IMR-90 (cell line): ENCODE results near the gene MAN1C1. TPM values are rescaled to one million over a fixed set of nuclear protein-coding genes. Genes with fewer than 3 reads are reported as not detected.

Source experiments
- ATAC-seq: fragments of 200-7000 bp; cut with Tn5 transposase; 2 replicates; pipeline ENCODE4 v1.9.1; 2020; ENCODE audit warnings: low read depth, mild to moderate bottlenecking, moderate library complexity
- BruUV-seq: library from RNA; stranded (reverse); fragments of 400-500 nt; replicated peaks from 2 replicates; lab custom pipeline; 2021; lab: Mats Ljungman, UMichigan
- CTCF ChIA-PET: fragments of 300-600 bp; formaldehyde crosslinking; extraction: SDS; loops from one replicate; lab custom pipeline; 2021; ENCODE audit warnings: antibody characterized with exemption; lab: Yijun Ruan, JAX
- POLR2A ChIA-PET: fragments of 300-600 bp; sonication (Branson Sonifier 250); formaldehyde crosslinking; loops from one replicate; lab custom pipeline; 2022; ENCODE audit warnings: antibody characterized with exemption; ENCODE audit not compliant: unreplicated experiment; lab: Charles Lee
- DNase-seq: peaks from one replicate; pipeline ENCODE4 v3.0.0; 2013
- H2AFZ ChIP-seq: replicated peaks from 2 replicates; pipeline ENCODE3; 2013; ENCODE audit warnings: low read length, mild to moderate bottlenecking; ENCODE audit not compliant: poor library complexity
- H2AK5ac ChIP-seq: 2 replicates; pipeline ENCODE4 v1.6.1; 2013; ENCODE audit warnings: low read depth, low read length, inconsistent platforms
- H2AK9ac ChIP-seq: replicated peaks from 2 replicates; pipeline ENCODE3; 2013; ENCODE audit warnings: mild to moderate bottlenecking, low read depth, low read length, moderate library complexity; ENCODE audit not compliant: poor library complexity
- H2BK120ac ChIP-seq: 2 replicates; pipeline ENCODE4 v1.6.1; 2013; ENCODE audit warnings: low read depth, low read length, inconsistent platforms
- H2BK15ac ChIP-seq: 3 replicates; pipeline ENCODE4 v1.6.1; 2013; ENCODE audit warnings: low read depth, low read length, inconsistent platforms
- H2BK20ac ChIP-seq: 2 replicates; pipeline ENCODE4 v1.6.1; 2013; ENCODE audit warnings: low read depth, mild to moderate bottlenecking, inconsistent platforms, low read length, moderate library complexity
- H2BK5ac ChIP-seq: 2 replicates; pipeline ENCODE4 v1.6.1; 2013; ENCODE audit warnings: mild to moderate bottlenecking, low read depth, low read length, inconsistent platforms; ENCODE audit not compliant: poor library complexity, severe bottlenecking
- H3K14ac ChIP-seq: replicated peaks from 2 replicates; pipeline ENCODE4 v1.6.1; 2013; ENCODE audit warnings: low read depth, low read length, inconsistent platforms
- H3K18ac ChIP-seq: 2 replicates; pipeline ENCODE4 v1.6.1; 2013; ENCODE audit warnings: low read depth, low read length, control low read depth
- H3K23ac ChIP-seq: 2 replicates; pipeline ENCODE4 v1.6.1; 2013; ENCODE audit warnings: low read depth, low read length, inconsistent platforms
- H3K27ac ChIP-seq: 2 replicates; pipeline ENCODE4 v1.5.1; 2013; ENCODE audit warnings: mild to moderate bottlenecking, control low read depth, low read length; ENCODE audit not compliant: insufficient read depth
- H3K27me3 ChIP-seq: 2 replicates; pipeline ENCODE4 v1.6.1; 2013; ENCODE audit warnings: low read length; ENCODE audit not compliant: control insufficient read depth, insufficient read depth
- H3K36me3 ChIP-seq: 2 replicates; pipeline ENCODE4 v1.6.1; 2013; ENCODE audit warnings: low read length, mixed read lengths; ENCODE audit not compliant: control insufficient read depth, insufficient read depth
- H3K4ac ChIP-seq: 2 replicates; pipeline ENCODE4 v1.6.1; 2013; ENCODE audit warnings: low read depth, low read length, inconsistent platforms
- H3K4me1 ChIP-seq: 2 replicates; pipeline ENCODE4 v1.6.1; 2013; ENCODE audit warnings: low read length, mixed read lengths; ENCODE audit not compliant: control insufficient read depth, insufficient read depth
- H3K4me2 ChIP-seq: 2 replicates; pipeline ENCODE4 v1.6.1; 2013; ENCODE audit warnings: low read depth, mild to moderate bottlenecking, control low read depth, low read length, moderate library complexity
- H3K4me3 ChIP-seq: 2 replicates; pipeline ENCODE4 v1.5.1; 2013; ENCODE audit warnings: low read depth, mild to moderate bottlenecking, control low read depth, low read length, moderate library complexity; ENCODE audit not compliant: insufficient read depth
- H3K56ac ChIP-seq: 2 replicates; pipeline ENCODE4 v1.6.1; 2013; ENCODE audit warnings: low read length, inconsistent platforms; ENCODE audit not compliant: insufficient read depth; ENCODE audit errors: extremely low read depth
- H3K79me1 ChIP-seq, 2 experiments: 2 replicates each; pipeline ENCODE4 v1.6.1; 2013; ENCODE audit warnings: low read length in 2 of 2, inconsistent platforms in 1 of 2, low read depth in 1 of 2
- H3K9ac ChIP-seq: 2 replicates; pipeline ENCODE4 v1.6.1; 2013; ENCODE audit warnings: low read depth, low read length, control low read depth
- H3K9me1 ChIP-seq: 2 replicates; pipeline ENCODE4 v1.6.1; 2013; ENCODE audit warnings: low read length, inconsistent platforms; ENCODE audit not compliant: insufficient read depth
- H3K9me3 ChIP-seq: 2 replicates; pipeline ENCODE4 v1.6.1; 2013; ENCODE audit warnings: low read length; ENCODE audit not compliant: control insufficient read depth, insufficient read depth
- H4K20me1 ChIP-seq: 2 replicates; pipeline ENCODE4 v1.6.1; 2013; ENCODE audit warnings: low read length, inconsistent platforms; ENCODE audit not compliant: insufficient read depth
- H4K5ac ChIP-seq: 2 replicates; pipeline ENCODE4 v1.6.1; 2013; ENCODE audit warnings: mild to moderate bottlenecking, low read depth, low read length, control low read depth
- H4K8ac ChIP-seq, 2 experiments: 2 replicates each; pipeline ENCODE4 v1.6.1; 2013; ENCODE audit warnings: low read depth in 2 of 2, low read length in 2 of 2, control low read depth in 1 of 2, inconsistent platforms in 1 of 2
- H4K91ac ChIP-seq: 2 replicates; pipeline ENCODE4 v1.6.1; 2013; ENCODE audit warnings: low read depth, low read length, inconsistent platforms; ENCODE audit not compliant: insufficient read depth
- BHLHE40 ChIP-seq: fragments of 150-350 bp; IDR thresholded peaks from 2 replicates; pipeline ENCODE4 v1.6.1; 2016; ENCODE audit warnings: mild to moderate bottlenecking, low read depth, low read length
- WGBS, 2 experiments: methylation state at CpG; one replicate each; pipeline versions ENCODE4 v1.1.5 to v1.1.7; 2013; ENCODE audit warnings: missing lambda C conversion rate in 2 of 2; ENCODE audit not compliant: insufficient read length in 1 of 2; ENCODE audit errors: extremely low coverage in 2 of 2; 5-methylcytosine and 5-hydroxymethylcytosine counted together
- dilution Hi-C: fragments of 300-500 bp; cut with HindIII; formaldehyde crosslinking; loops from one replicate; pipeline ENCODE4 v1.14.3; 2018; ENCODE audit warnings: low sequenced_read_pairs; ENCODE audit not compliant: unreplicated experiment
- in situ Hi-C: fragments of 300-500 bp; cut with MboI; formaldehyde crosslinking; loops from 3 replicates; pipeline ENCODE4 v1.14.3; 2019; ENCODE audit warnings: low sequenced_read_pairs, inconsistent platforms, mixed read lengths
- intact Hi-C: fragments of 100-400 bp; cut with micrococcal nuclease; formaldehyde crosslinking; loops from 2 replicates; pipeline ENCODE4 v1.10.0; 2022
- polyA plus RNA-seq, 3 experiments: library from polyadenylated mRNA; depleted of rRNA; stranded (reverse); fragments of >200 nt; gene quantifications; 2 replicates each; pipeline ENCODE4 v1.2.3, GENCODE V29; 2012; ENCODE audit warnings: low replicate concordance in 1 of 3
- total RNA-seq: library from RNA; depleted of rRNA; stranded (reverse); fragments of >200 nt; gene quantifications from 2 replicates; pipeline ENCODE4 v1.2.3, GENCODE V29; 2012

The MAN1C1 gene
- total and polyA plus RNA-seq, 2 of the 4 experiments (the other 2 are of a cell fraction), result 3.2 to 11.3 TPM

DNA sequence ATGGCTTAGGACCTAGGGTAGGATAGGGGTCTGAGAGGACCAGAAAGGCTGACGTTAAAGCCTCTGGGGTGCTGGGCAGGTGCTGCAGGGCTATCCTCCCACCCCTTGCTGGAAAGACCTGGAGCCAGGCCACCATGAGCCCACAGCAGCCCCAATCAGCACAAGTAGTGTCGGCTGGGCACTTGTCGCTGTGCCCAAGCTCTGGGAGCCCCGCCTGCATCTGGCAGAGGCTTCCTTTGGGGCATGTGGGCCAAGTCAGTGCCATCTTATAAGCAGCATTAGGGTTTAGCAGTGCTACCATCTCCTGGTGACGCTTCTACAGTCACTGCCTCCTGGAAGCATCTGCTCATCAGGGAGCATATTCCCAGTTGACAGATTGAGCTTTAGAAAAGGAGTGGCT lies 31.3 kb downstream of the MAN1C1 start:
- no TSS peak for BruUV-seq

More for the DNA sequence above, 31.3 kb downstream of the MAN1C1 start:
- no peak overlapping the region for H3K9ac ChIP-seq
- H3K4me3 ChIP-seq, result no peak overlapping the region
- no peak overlapping the region for H3K27ac ChIP-seq
- H2BK120ac ChIP-seq, result no peak overlapping the region
- H3K4me2 ChIP-seq, result no peak overlapping the region
- no peak overlapping the region for H4K8ac ChIP-seq
- in situ Hi-C loops, result no loop called here
- H3K23ac ChIP-seq, result no peak overlapping the region
- peak overlapping the region; percentile 59 for H2AFZ ChIP-seq
- peaks cover 16% of the 10 kb centered on the region; the same call in 1 of the 2 replicates for H3K36me3 ChIP-seq
- H3K56ac ChIP-seq, result no peak overlapping the region
- no peak overlapping the region for H3K4ac ChIP-seq
- H3K4me1 ChIP-seq, result peaks cover 2% of the 10 kb centered on the region; the same call in 1 of the 2 replicates
- DNase-seq, result no peak
- no peak overlapping the region for H2AK5ac ChIP-seq
- peaks cover 25% of the 10 kb centered on the region for H4K20me1 ChIP-seq
- no peak for TF ChIP-seq BHLHE40
- no peak overlapping the region for H3K18ac ChIP-seq
- H2BK5ac ChIP-seq, result no peak overlapping the region
- no peaks in the 10 kb centered on the region for H3K27me3 ChIP-seq
- no peak overlapping the region for H2BK15ac ChIP-seq
- no peak overlapping the region for H3K14ac ChIP-seq
- peaks cover 0 to 10% of the 10 kb centered on the region in 2 experiments; a peak in 2 of 4 replicates for H3K79me1 ChIP-seq
- H2BK20ac ChIP-seq, result no peak overlapping the region
- POLR2A ChIA-PET, result no interaction called here
- CTCF ChIA-PET, result no interaction called here
- WGBS, 2 experiments, result 100% methylated on average over 1 of the region's 5 CpGs; no CpG with 5 or more reads in 1 of the 2 experiments
- no peaks in the 10 kb centered on the region for H3K9me3 ChIP-seq
- intact Hi-C loops, result no loop called here
- no peak for ATAC-seq
- no peak overlapping the region for H4K91ac ChIP-seq
- H2AK9ac ChIP-seq, result peak overlapping the region; percentile 19
- H3K9me1 ChIP-seq, result peaks cover 6% of the 10 kb centered on the region; the same call in 1 of the 2 replicates
- dilution Hi-C loops, result no loop called here
- H4K5ac ChIP-seq, result no peak overlapping the region
